ENCODE results near the gene SMC1B. TPM values are rescaled to one million over a fixed set of nuclear protein-coding genes. Genes with fewer than 3 reads are reported as not detected.

SMC1B gene
- total and polyA plus RNA-seq, 2 of the 8 experiments (the other 6 are each of a cell fraction or from before 2014, with no cell fraction given), result 0.02 TPM; not detected in 1

DNA sequence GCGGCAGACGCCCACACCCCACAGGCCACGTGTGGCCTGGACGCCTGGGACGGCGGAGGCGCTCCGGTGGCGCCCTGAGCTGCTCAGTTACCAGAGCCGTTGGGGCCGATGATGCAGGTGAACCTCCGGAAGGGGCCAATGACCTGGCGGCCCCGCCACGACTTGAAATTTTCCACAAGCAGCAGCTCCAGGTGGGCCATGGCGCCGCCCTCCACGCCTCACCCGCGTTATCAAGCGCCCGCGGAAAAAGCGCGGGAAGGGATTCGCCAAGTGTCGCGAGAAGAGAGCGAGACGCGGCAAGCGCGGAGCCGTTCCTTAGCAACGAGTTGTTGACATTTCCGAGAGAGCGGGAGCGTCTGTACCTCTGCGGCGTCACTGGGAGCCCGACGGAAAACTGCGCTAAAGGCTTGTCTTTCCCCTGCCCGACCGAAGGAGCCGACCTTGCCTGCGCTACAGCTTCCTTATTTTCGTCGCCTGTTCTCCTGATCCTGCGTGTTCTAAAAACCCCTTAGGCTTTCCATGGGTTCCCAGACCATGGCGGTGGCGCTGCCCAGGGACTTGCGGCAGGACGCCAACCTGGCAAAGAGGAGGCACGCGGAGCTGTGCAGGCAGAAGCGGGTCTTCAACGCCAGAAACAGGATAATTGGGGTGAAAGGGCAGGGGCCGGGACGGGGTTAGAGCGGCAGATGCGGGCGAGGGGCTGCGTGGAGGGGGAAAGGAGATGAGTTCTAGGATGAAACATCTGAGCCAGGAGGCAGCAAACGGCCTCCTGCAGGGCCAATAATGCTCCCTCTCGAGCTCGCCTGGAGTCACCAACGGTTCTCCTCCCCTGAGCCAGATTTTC, at the start of gene SMC1B, which contains the start of gene RIBC2 (continued):
- TF ChIP-seq RBBP5 (IDR thresholded peaks at IDR 0.05; ENCODE audit: borderline replicate concordance, low read depth, low read length) (peak; percentile 33; the same call in 1 of the 2 replicates), ASH2L (IDR thresholded peaks at IDR 0.05; ENCODE audit: low read length) (peak; percentile 84), KDM1A (IDR thresholded peaks at IDR 0.05; ENCODE audit: borderline replicate concordance, low read length) (0 out of 2 replicates have a peak, but pooled peaks have one; percentile 44), GTF2F1 (IDR thresholded peaks at IDR 0.05; ENCODE audit: borderline replicate concordance, low read depth, low read length) (no peak), PHF8 (conservative IDR thresholded peaks at IDR 0.05; ENCODE audit: low read depth, low read length) (no peak), SAP30 (IDR thresholded peaks at IDR 0.05; ENCODE audit: insufficient read depth, insufficient replicate concordance, low read length) (peak; percentile 69)
- TF ChIP-seq, protein P1, sequence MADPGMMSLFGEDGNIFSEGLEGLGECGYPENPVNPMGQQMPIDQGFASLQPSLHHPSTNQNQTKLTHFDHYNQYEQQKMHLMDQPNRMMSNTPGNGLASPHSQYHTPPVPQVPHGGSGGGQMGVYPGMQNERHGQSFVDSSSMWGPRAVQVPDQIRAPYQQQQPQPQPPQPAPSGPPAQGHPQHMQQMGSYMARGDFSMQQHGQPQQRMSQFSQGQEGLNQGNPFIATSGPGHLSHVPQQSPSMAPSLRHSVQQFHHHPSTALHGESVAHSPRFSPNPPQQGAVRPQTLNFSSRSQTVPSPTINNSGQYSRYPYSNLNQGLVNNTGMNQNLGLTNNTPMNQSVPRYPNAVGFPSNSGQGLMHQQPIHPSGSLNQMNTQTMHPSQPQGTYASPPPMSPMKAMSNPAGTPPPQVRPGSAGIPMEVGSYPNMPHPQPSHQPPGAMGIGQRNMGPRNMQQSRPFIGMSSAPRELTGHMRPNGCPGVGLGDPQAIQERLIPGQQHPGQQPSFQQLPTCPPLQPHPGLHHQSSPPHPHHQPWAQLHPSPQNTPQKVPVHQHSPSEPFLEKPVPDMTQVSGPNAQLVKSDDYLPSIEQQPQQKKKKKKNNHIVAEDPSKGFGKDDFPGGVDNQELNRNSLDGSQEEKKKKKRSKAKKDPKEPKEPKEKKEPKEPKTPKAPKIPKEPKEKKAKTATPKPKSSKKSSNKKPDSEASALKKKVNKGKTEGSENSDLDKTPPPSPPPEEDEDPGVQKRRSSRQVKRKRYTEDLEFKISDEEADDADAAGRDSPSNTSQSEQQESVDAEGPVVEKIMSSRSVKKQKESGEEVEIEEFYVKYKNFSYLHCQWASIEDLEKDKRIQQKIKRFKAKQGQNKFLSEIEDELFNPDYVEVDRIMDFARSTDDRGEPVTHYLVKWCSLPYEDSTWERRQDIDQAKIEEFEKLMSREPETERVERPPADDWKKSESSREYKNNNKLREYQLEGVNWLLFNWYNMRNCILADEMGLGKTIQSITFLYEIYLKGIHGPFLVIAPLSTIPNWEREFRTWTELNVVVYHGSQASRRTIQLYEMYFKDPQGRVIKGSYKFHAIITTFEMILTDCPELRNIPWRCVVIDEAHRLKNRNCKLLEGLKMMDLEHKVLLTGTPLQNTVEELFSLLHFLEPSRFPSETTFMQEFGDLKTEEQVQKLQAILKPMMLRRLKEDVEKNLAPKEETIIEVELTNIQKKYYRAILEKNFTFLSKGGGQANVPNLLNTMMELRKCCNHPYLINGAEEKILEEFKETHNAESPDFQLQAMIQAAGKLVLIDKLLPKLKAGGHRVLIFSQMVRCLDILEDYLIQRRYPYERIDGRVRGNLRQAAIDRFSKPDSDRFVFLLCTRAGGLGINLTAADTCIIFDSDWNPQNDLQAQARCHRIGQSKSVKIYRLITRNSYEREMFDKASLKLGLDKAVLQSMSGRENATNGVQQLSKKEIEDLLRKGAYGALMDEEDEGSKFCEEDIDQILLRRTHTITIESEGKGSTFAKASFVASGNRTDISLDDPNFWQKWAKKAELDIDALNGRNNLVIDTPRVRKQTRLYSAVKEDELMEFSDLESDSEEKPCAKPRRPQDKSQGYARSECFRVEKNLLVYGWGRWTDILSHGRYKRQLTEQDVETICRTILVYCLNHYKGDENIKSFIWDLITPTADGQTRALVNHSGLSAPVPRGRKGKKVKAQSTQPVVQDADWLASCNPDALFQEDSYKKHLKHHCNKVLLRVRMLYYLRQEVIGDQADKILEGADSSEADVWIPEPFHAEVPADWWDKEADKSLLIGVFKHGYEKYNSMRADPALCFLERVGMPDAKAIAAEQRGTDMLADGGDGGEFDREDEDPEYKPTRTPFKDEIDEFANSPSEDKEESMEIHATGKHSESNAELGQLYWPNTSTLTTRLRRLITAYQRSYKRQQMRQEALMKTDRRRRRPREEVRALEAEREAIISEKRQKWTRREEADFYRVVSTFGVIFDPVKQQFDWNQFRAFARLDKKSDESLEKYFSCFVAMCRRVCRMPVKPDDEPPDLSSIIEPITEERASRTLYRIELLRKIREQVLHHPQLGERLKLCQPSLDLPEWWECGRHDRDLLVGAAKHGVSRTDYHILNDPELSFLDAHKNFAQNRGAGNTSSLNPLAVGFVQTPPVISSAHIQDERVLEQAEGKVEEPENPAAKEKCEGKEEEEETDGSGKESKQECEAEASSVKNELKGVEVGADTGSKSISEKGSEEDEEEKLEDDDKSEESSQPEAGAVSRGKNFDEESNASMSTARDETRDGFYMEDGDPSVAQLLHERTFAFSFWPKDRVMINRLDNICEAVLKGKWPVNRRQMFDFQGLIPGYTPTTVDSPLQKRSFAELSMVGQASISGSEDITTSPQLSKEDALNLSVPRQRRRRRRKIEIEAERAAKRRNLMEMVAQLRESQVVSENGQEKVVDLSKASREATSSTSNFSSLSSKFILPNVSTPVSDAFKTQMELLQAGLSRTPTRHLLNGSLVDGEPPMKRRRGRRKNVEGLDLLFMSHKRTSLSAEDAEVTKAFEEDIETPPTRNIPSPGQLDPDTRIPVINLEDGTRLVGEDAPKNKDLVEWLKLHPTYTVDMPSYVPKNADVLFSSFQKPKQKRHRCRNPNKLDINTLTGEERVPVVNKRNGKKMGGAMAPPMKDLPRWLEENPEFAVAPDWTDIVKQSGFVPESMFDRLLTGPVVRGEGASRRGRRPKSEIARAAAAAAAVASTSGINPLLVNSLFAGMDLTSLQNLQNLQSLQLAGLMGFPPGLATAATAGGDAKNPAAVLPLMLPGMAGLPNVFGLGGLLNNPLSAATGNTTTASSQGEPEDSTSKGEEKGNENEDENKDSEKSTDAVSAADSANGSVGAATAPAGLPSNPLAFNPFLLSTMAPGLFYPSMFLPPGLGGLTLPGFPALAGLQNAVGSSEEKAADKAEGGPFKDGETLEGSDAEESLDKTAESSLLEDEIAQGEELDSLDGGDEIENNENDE (IDR thresholded peaks at IDR 0.05; ENCODE audit: insufficient replicate concordance, low read length), result no peak
- TF ChIP-seq, protein P2, sequence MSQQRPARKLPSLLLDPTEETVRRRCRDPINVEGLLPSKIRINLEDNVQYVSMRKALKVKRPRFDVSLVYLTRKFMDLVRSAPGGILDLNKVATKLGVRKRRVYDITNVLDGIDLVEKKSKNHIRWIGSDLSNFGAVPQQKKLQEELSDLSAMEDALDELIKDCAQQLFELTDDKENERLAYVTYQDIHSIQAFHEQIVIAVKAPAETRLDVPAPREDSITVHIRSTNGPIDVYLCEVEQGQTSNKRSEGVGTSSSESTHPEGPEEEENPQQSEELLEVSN (IDR thresholded peaks at IDR 0.05), result peak; percentile 100
